T-helper 9 cell (primary cell): Measurements from ENCODE around the gene PDE9A.
A peak's percentile ranks its signal among the peaks of the same experiment; 100 is the strongest.

Source experiments
- DNase-seq: peaks from one replicate; pipeline ENCODE4 v3.0.0-alpha.2; 2020

Gene PDE9A

GRCh38 chr21:42744520-42745445 is 91.4 kb downstream of the PDE9A start:
- no peak for DNase-seq

GRCh38 chr21:42745511-42746239 is 92.3 kb downstream of the PDE9A start:
- no peak for DNase-seq

- DNase-seq, result no peak
Observed at GRCh38 chr21:42746240-42746592, 92.8 kb downstream of the PDE9A start.

- peak; percentile 20 for DNase-seq
Observed at GRCh38 chr21:42746593-42747275, 93.3 kb downstream of the PDE9A start.

GRCh38 chr21:42747276-42747701 is 93.9 kb downstream of the PDE9A start:
- DNase-seq, result no peak

- DNase-seq, result no peak
Observed at GRCh38 chr21:42747746-42748351, 94.4 kb downstream of the PDE9A start.

GRCh38 chr21:42748620-42749176 is 95.3 kb downstream of the PDE9A start:
- DNase-seq, result no peak

- DNase-seq, result no peak
Observed at GRCh38 chr21:42750737-42751530, 97.5 kb downstream of the PDE9A start.

GRCh38 chr21:42751866-42752265 is 98.4 kb downstream of the PDE9A start:
- no peak for DNase-seq

GRCh38 chr21:42753804-42754203 is 100.4 kb downstream of the PDE9A start:
- no peak for DNase-seq

- no peak for DNase-seq
Observed at GRCh38 chr21:42754270-42754933, 101.0 kb downstream of the PDE9A start.

- DNase-seq, result no peak
Observed at GRCh38 chr21:42755031-42755665, 101.7 kb downstream of the PDE9A start.

GRCh38 chr21:42755766-42756579 is 102.6 kb downstream of the PDE9A start:
- no peak for DNase-seq

- no peak for DNase-seq
Observed at GRCh38 chr21:42756580-42757250, 103.3 kb downstream of the PDE9A start.

GRCh38 chr21:42757422-42757821 is 104.0 kb downstream of the PDE9A start:
- DNase-seq, result no peak

- no peak for DNase-seq
Observed at GRCh38 chr21:42757826-42758655, 104.6 kb downstream of the PDE9A start.

GRCh38 chr21:42758721-42759593 is 105.5 kb downstream of the PDE9A start:
- DNase-seq, result no peak
